ENCODE results near the gene ISOC2.

ISOC2 gene

DNA sequence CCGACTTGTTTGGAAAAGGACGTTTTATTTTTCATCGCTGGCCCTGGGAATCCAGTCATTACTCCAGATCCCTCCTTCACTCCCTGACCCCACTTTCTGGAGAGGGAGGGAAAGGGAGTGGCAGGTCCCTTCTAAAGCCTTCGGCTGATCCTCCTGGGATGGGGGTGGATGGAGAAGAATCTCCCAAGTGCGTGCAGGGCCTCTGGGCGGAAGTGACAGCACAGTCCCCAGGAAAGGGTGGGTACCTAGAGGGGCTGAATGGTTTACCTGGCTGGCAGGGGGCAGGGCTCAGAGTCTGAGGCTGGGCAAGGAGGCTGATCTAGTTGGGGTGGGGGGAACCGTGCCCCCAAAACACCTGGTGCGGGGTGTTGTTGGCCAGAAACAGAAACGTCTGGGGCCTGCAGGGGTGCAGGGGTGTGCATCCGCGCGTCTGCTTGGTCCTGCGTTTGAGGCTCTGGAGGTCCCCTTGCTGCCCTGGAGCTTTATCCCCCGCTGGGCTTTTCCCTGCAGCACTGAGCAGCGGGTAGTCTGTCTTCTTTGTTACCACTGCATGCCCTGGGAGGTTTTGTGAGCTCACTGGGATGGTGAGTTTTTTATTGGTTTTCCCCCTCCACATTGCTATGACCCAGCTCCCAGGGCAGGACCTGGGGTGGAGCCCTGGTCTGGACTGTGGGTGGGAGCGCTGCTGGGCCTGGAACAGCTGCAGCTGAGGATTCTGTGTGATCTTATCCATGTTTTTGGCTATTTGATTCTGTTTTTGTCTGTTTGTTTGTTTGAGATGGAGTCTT lies 12.0 kb upstream of the ISOC2 start:
- peaks cover 6% of the 10 kb centered on the region for H3K4me1 ChIP-seq (ENCODE audit: control insufficient read depth, insufficient read depth, low read length, unreplicated experiment)
- H3K79me2 ChIP-seq (ENCODE audit: control insufficient read depth, insufficient read depth, low read length, unreplicated experiment), result peaks cover 8% of the 10 kb centered on the region
- no peaks in the 10 kb centered on the region for H3K27me3 ChIP-seq (ENCODE audit: insufficient read depth, low read length)
- H3K27ac ChIP-seq (ENCODE audit: low read depth, low read length), result no peak overlapping the region
- no peaks in the 10 kb centered on the region for H3K36me3 ChIP-seq (ENCODE audit: insufficient read depth, low read length)
- no peak overlapping the region for H2AFZ ChIP-seq (ENCODE audit: low read length, unreplicated experiment)
- no peak overlapping the region for H3K4me3 ChIP-seq (ENCODE audit: low read depth, low read length)

DNA sequence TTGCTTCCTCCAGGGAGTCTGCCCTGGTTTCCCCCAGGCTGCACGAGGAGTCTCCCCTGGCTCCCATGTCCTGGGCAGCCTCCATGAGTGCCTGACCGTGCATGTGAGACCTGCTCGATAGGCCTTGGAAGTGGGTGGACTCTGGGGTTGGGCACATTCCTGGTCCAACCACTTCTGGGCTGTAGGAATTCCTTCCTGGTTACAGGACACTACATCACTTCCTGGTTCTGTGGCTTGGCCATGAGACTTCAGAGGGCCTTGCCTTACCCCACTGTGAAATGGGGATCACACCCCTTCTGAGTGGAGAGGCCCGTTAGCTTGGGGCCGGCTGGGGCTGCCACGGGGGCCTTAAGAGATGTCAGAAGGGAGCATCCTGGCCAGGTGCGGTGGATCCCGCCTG lies 11.0 kb upstream of the ISOC2 start:
- Histone ChIP-seq H3K4me1 (ENCODE audit: control insufficient read depth, insufficient read depth, low read length, unreplicated experiment) (peaks cover 7% of the 10 kb centered on the region), H3K27ac (ENCODE audit: low read depth, low read length) (no peak overlapping the region), H3K79me2 (ENCODE audit: control insufficient read depth, insufficient read depth, low read length, unreplicated experiment) (no peaks in the 10 kb centered on the region), H3K27me3 (ENCODE audit: insufficient read depth, low read length) (no peaks in the 10 kb centered on the region), H3K4me3 (ENCODE audit: low read depth, low read length) (no peak overlapping the region), H3K36me3 (ENCODE audit: insufficient read depth, low read length) (no peaks in the 10 kb centered on the region), H2AFZ (ENCODE audit: low read length, unreplicated experiment) (no peak overlapping the region)

DNA sequence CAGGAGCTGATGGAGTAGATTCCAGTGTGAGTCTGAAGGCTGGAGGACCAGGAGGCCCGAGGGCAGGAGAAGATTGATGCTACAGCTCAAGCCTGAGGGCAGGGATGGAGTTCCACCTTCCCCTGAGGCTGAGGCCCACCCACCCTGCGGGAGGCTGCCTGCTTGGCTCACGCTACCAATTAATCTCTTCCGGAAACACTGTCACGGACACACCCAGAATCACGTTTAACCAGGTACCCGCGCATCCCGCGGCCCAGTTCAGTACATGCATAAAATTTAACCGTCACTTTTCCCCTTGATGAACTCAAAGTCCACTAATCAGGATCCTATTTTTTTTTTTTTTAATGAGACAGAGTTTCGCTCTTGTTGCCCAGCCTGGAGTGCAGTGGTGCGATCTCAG lies 9.8 kb upstream of the ISOC2 start:
- Histone ChIP-seq H3K4me1 (ENCODE audit: control insufficient read depth, insufficient read depth, low read length, unreplicated experiment) (peaks cover 10% of the 10 kb centered on the region), H3K79me2 (ENCODE audit: control insufficient read depth, insufficient read depth, low read length, unreplicated experiment) (no peaks in the 10 kb centered on the region), H3K27ac (ENCODE audit: low read depth, low read length) (no peak overlapping the region), H3K36me3 (ENCODE audit: insufficient read depth, low read length) (no peaks in the 10 kb centered on the region), H2AFZ (ENCODE audit: low read length, unreplicated experiment) (no peak overlapping the region), H3K27me3 (ENCODE audit: insufficient read depth, low read length) (no peaks in the 10 kb centered on the region), H3K4me3 (ENCODE audit: low read depth, low read length) (no peak overlapping the region)

DNA sequence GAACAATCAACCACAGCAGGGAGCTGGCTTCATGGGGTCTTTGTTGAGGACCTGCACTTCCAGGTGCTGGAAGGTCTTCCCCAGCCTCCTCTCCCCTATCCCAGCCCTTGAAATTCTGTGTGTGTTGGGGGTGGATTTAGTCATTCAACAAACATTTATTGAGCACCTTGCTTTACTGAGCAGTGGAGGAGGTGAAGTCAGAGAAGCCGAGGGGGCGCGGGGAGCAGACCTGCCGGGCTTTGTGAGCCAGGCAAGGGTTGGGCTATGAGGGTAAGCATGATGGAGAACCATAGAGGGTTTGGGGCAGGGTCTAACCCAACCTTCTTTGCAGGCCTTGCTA lies 6.6 kb upstream of the ISOC2 start:
- H3K36me3 ChIP-seq (ENCODE audit: insufficient read depth, low read length), result no peaks in the 10 kb centered on the region
- H2AFZ ChIP-seq (ENCODE audit: low read length, unreplicated experiment), result peak overlapping the region; percentile 75
- no peaks in the 10 kb centered on the region for H3K79me2 ChIP-seq (ENCODE audit: control insufficient read depth, insufficient read depth, low read length, unreplicated experiment)
- H3K27me3 ChIP-seq (ENCODE audit: insufficient read depth, low read length), result no peaks in the 10 kb centered on the region
- peaks cover 10% of the 10 kb centered on the region for H3K4me1 ChIP-seq (ENCODE audit: control insufficient read depth, insufficient read depth, low read length, unreplicated experiment)
- H3K27ac ChIP-seq (ENCODE audit: low read depth, low read length), result no peak overlapping the region
- H3K4me3 ChIP-seq (ENCODE audit: low read depth, low read length), result no peak overlapping the region

DNA sequence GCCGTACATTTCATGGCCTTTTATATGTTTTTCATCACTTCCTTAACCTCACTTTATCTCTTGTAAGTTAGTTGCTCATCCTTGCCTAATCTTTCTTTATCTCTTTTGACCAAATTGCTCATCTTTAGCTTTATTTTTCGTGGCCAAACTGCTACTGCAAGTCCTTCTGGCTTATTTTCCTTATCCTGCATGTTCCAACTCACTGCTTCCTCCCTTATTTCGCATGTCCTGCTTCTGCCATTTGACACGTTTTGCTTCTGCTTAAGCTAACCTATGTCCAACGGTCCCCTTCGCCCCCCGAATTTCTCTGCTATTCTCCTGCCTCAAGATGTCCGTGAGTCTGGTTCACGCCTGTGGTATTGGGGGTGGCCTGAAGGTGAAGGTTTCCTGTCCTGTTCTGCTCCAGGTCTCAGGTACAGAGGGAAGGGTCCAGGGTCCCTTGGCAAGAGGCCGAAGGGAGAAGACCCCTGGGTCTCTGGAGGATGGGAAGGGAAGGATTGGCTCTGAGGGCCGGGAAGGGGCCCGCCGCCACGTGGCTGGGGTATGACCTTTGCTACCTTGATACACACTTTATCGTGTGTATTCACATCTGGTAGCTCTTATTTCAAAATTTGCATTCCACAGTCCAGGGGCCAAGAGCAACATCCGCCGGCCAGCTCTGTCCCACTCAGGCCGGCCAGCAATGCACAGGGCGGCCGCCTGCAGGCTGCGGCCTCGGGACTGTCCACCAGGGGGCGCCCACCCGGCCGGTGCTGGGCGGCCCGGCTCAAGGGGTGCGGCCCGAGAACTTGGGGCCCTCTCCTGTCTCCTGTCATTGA lies 6.0 kb upstream of the ISOC2 start:
- H3K4me3 ChIP-seq (ENCODE audit: low read depth, low read length), result no peak overlapping the region
- H3K79me2 ChIP-seq (ENCODE audit: control insufficient read depth, insufficient read depth, low read length, unreplicated experiment), result no peaks in the 10 kb centered on the region
- H3K27me3 ChIP-seq (ENCODE audit: insufficient read depth, low read length), result no peaks in the 10 kb centered on the region
- H2AFZ ChIP-seq (ENCODE audit: low read length, unreplicated experiment), result peak overlapping the region; percentile 78
- peaks cover 10% of the 10 kb centered on the region for H3K4me1 ChIP-seq (ENCODE audit: control insufficient read depth, insufficient read depth, low read length, unreplicated experiment)
- H3K36me3 ChIP-seq (ENCODE audit: insufficient read depth, low read length), result no peaks in the 10 kb centered on the region
- H3K27ac ChIP-seq (ENCODE audit: low read depth, low read length), result no peak overlapping the region

DNA sequence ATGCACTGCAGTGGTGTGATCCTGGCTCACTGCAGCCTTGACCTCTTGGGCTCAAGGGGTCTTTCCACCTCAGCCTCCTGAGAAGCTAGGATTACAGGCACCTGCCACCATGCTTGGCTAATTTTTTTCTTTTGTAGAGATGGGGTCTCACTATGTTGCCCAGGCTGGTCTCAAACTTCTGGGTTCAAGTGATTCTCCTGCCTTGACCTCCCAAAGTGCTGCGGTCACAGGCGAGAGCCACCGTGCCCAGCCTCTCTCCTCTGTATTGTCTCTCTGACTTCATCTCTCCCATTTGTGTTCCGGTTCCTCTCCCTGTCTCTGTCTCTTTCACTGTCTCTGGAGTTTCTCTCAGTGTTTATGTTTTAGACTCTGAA lies 4.8 kb upstream of the ISOC2 start:
- Histone ChIP-seq H2AFZ (ENCODE audit: low read length, unreplicated experiment) (no peak overlapping the region), H3K36me3 (ENCODE audit: insufficient read depth, low read length) (no peaks in the 10 kb centered on the region), H3K27ac (ENCODE audit: low read depth, low read length) (no peak overlapping the region), H3K4me3 (ENCODE audit: low read depth, low read length) (no peak overlapping the region), H3K79me2 (ENCODE audit: control insufficient read depth, insufficient read depth, low read length, unreplicated experiment) (no peaks in the 10 kb centered on the region), H3K27me3 (ENCODE audit: insufficient read depth, low read length) (no peaks in the 10 kb centered on the region), H3K4me1 (ENCODE audit: control insufficient read depth, insufficient read depth, low read length, unreplicated experiment) (peaks cover 10% of the 10 kb centered on the region)

DNA sequence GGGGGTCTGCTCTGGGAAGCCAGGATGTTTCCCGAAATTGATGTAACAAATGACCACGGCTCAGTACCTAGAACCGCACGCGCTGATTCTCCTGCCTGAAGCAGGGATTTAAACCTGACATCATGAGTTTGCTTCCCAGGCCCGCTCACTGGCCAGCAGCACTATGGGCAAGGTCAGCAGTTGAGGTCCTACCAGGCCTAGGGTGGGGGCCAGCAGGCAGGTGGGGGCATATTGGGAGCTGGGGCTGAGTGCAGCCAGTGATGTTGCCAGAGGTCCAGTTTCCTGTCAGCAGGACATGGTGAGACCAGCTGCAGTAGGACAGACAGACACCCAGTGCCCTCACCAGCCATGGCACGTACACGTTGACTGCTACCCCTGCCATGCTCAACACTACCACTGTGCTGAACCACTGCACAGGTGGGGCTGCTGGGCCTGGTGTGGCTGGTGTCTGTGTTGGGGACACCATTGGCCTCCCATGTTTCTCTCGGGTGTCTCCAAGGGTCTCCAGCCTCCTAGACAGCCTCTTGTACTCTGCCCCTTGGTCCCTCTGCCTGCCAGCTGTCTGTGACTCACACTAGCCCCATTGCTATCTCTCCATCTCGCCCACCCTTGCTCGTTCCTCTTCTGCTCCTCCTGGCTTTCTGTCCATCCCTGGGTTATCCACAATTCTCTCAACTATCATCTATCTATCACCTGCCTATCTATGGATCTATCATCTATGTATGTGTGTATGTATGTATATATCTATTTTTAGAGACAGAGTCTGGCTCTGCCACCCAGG lies 4.2 kb upstream of the ISOC2 start:
- Histone ChIP-seq H2AFZ (ENCODE audit: low read length, unreplicated experiment) (no peak overlapping the region), H3K27ac (ENCODE audit: low read depth, low read length) (no peak overlapping the region), H3K4me3 (ENCODE audit: low read depth, low read length) (no peak overlapping the region), H3K79me2 (ENCODE audit: control insufficient read depth, insufficient read depth, low read length, unreplicated experiment) (no peaks in the 10 kb centered on the region), H3K36me3 (ENCODE audit: insufficient read depth, low read length) (no peaks in the 10 kb centered on the region), H3K4me1 (ENCODE audit: control insufficient read depth, insufficient read depth, low read length, unreplicated experiment) (peaks cover 10% of the 10 kb centered on the region), H3K27me3 (ENCODE audit: insufficient read depth, low read length) (no peaks in the 10 kb centered on the region)

DNA sequence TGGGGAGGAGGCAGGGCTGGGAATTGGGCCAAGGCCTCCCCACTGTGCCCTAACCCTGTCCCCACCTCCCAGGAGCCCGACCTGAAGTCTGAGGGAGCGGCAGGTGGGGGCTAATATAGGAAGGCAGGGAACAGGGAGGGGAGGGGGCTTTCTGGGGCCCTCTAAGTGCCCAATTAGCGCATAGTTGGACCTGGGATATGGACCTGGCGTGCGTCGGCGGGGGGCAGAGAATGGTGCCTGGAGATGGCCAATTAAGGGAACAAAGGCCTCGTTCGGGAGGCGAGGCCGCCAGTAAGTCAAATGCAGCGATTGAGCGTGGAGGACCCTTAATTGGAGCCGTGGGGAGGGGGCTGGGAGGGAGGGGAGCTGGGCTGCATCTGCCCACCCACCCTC lies 3.2 kb upstream of the ISOC2 start, which contains the start of gene C19orf85:
TSS of gene C19orf85 (minus strand) at position 90 of the 393 bp plus-strand sequence. CDS start 197 bp downstream, outside the sequence.
- Histone ChIP-seq H3K4me3 (ENCODE audit: low read depth, low read length) (no peak within 1 kb of the TSS), H3K27ac (ENCODE audit: low read depth, low read length) (no peak within 1 kb of the TSS)

DNA sequence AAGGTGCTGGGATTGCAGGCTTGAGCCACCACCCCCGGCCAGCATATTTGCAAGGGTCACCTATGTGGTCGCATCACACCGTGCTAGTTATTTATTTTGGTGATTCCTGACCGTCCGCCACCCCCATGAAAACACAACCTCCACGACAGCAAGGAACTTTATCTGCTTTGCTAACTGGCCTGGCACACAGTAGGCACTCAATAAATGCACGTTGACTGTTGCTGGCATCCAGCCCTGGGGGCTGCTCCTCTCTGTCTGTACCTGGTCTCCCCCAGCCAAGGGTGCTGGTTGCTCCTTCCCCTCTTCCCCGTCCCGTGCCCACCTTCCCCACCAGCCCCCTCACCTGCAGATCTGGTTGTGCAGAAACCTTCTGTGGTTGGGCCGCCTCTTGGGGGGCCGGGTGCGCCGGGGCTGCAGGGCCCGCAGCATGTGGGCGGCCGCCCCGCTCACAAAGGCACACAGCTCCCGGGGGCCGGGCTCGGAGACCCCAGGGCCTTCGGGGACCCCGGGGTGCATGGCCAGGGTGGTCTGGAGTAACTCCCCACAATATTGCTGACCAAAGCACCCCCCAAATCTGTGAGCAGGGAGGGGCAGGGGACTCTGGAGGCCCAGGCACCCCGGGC lies 2.7 kb upstream of the ISOC2 start:
- H2AFZ ChIP-seq (ENCODE audit: low read length, unreplicated experiment), result no peak overlapping the region

More for the DNA sequence above, 3.2 kb upstream of the ISOC2 start, which contains the start of gene C19orf85:
- Histone ChIP-seq H3K79me2 (ENCODE audit: control insufficient read depth, insufficient read depth, low read length, unreplicated experiment) (no peaks in the 10 kb centered on the region), H3K4me1 (ENCODE audit: control insufficient read depth, insufficient read depth, low read length, unreplicated experiment) (peaks cover 13% of the 10 kb centered on the region), H3K36me3 (ENCODE audit: insufficient read depth, low read length) (no peaks in the 10 kb centered on the region), H2AFZ (ENCODE audit: low read length, unreplicated experiment) (no peak within 1 kb of the TSS), H3K27me3 (ENCODE audit: insufficient read depth, low read length) (no peaks in the 10 kb centered on the region)

DNA sequence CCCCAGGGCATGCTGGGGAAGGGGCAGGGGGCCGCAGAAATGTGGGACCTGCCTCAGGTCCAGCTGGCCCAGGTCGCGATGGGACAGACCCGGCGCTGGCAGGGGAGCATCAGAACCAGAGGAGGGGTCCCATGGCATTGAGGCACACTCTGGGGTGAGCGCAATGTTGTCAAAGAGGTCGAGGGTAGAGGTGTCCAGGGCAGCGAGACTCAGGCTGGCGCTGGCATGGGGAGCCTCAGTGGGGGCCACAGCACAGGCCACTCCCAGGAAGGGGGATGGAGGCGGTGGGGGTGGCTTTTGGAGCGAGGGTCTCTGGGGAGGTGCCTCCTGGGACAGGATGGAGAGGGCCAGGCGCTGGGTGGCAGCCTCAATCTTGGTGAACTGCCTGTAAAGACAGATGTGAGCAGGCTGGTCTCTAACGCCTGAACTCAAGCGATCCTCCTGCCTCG lies 2.2 kb upstream of the ISOC2 start:
- no peaks in the 10 kb centered on the region for H3K27me3 ChIP-seq (ENCODE audit: insufficient read depth, low read length)
- peaks cover 16% of the 10 kb centered on the region for H3K4me1 ChIP-seq (ENCODE audit: control insufficient read depth, insufficient read depth, low read length, unreplicated experiment)
- no peak overlapping the region for H2AFZ ChIP-seq (ENCODE audit: low read length, unreplicated experiment)
- no peak overlapping the region for H3K27ac ChIP-seq (ENCODE audit: low read depth, low read length)
- no peaks in the 10 kb centered on the region for H3K79me2 ChIP-seq (ENCODE audit: control insufficient read depth, insufficient read depth, low read length, unreplicated experiment)
- H3K4me3 ChIP-seq (ENCODE audit: low read depth, low read length), result no peak overlapping the region
- no peaks in the 10 kb centered on the region for H3K36me3 ChIP-seq (ENCODE audit: insufficient read depth, low read length)

More for the DNA sequence above, 2.7 kb upstream of the ISOC2 start:
- no peaks in the 10 kb centered on the region for H3K27me3 ChIP-seq (ENCODE audit: insufficient read depth, low read length)
- no peak overlapping the region for H3K4me3 ChIP-seq (ENCODE audit: low read depth, low read length)
- H3K36me3 ChIP-seq (ENCODE audit: insufficient read depth, low read length), result no peaks in the 10 kb centered on the region
- H3K79me2 ChIP-seq (ENCODE audit: control insufficient read depth, insufficient read depth, low read length, unreplicated experiment), result no peaks in the 10 kb centered on the region
- H3K27ac ChIP-seq (ENCODE audit: low read depth, low read length), result no peak overlapping the region
- H3K4me1 ChIP-seq (ENCODE audit: control insufficient read depth, insufficient read depth, low read length, unreplicated experiment), result peaks cover 16% of the 10 kb centered on the region
